ENCODE data around the gene SMAD5.

The SMAD5 gene

DNA sequence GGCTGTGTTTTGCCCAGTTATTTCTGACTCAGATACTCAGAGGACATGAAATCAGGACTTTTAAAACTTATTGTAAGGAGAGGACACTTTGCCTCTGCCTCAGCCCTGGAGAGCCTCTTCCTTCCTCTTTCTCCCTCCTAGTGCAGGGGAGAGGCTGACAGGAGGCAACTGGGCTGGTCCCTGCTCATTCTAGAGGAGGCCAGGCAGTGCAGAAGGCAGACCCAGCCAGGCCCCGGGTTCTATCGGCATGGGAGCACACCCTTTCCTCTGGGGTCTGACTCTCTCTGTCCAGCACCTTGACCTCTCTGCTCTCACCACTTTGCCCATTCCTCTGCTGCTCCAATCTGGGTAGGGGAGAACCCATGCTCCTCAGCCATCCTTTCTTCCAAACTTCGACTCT lies 76.3 kb downstream of the SMAD5 start:
- Histone ChIP-seq H4K20me1 (ENCODE audit: insufficient read depth, low read length) (no peaks in the 10 kb centered on the region), H3K79me2 (ENCODE audit: low read length) (no peaks in the 10 kb centered on the region), H3K27me3 (replicated peaks; ENCODE audit: insufficient read depth, low read length) (no peaks in the 10 kb centered on the region)

DNA sequence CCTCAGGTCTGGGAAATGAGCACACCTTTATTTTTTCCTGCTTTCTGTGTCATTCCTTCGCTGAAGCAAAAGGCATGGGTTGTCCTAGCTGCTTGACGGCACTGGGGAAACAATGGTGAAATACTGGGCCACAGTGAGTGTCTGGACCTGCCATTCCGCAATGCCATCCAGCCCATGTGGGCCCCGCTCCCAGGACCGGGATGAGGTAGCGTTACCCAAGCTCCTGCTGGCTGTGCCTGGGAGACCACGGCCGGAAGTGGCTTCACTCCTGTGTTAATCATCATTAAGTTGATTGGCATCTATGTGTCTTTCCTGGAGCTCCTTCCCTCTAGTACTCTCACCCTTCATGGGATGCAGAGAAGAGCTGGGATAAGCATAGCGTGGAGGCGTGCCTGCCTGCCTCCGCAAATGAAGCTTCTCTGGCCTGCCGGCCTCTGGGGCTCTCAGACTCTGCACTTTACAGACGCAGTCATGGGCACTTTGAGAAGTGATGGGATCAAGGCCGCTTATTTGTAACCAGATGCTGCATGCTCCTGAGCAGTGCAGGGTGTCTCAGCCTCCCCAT lies 76.8 kb downstream of the SMAD5 start:
- TF ChIP-seq, protein P1, sequence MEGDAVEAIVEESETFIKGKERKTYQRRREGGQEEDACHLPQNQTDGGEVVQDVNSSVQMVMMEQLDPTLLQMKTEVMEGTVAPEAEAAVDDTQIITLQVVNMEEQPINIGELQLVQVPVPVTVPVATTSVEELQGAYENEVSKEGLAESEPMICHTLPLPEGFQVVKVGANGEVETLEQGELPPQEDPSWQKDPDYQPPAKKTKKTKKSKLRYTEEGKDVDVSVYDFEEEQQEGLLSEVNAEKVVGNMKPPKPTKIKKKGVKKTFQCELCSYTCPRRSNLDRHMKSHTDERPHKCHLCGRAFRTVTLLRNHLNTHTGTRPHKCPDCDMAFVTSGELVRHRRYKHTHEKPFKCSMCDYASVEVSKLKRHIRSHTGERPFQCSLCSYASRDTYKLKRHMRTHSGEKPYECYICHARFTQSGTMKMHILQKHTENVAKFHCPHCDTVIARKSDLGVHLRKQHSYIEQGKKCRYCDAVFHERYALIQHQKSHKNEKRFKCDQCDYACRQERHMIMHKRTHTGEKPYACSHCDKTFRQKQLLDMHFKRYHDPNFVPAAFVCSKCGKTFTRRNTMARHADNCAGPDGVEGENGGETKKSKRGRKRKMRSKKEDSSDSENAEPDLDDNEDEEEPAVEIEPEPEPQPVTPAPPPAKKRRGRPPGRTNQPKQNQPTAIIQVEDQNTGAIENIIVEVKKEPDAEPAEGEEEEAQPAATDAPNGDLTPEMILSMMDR (IDR thresholded peaks at IDR 0.05; ENCODE audit: low read length): no peak
- TF ChIP-seq EZH2phosphoT487 (IDR thresholded peaks at IDR 0.05; ENCODE audit: low read length) (no peak), EZH2 (optimal IDR thresholded peaks at IDR 0.05; ENCODE audit: low read depth, low read length) (no peak)
- no peaks in the 10 kb centered on the region for H3K79me2 ChIP-seq (ENCODE audit: low read length)
- H3K4me2 ChIP-seq (ENCODE audit: low read depth, low read length): no peak overlapping the region
- DNase-seq: no peak
- no peak overlapping the region for H3K27ac ChIP-seq (ENCODE audit: low read length)
- H3K4me3 ChIP-seq (ENCODE audit: low read length): no peak overlapping the region
- H3K27me3 ChIP-seq (replicated peaks; ENCODE audit: insufficient read depth, low read length): no peaks in the 10 kb centered on the region
- no peaks in the 10 kb centered on the region for H3K9me3 ChIP-seq (replicated peaks; ENCODE audit: insufficient read depth, low read length)
- H2AFZ ChIP-seq (ENCODE audit: low read length): no peak overlapping the region
- no peaks in the 10 kb centered on the region for H3F3A ChIP-seq (ENCODE audit: insufficient read depth, low read length)
- H3K9me2 ChIP-seq (replicated peaks; ENCODE audit: insufficient read depth, low read length): no peaks in the 10 kb centered on the region
- no peaks in the 10 kb centered on the region for H3K4me1 ChIP-seq (ENCODE audit: low read length)
- H3K36me3 ChIP-seq (replicated peaks; ENCODE audit: insufficient read depth, low read length): no peaks in the 10 kb centered on the region
- no peak overlapping the region for H3K9ac ChIP-seq (ENCODE audit: low read length)
- H4K20me1 ChIP-seq (ENCODE audit: insufficient read depth, low read length): no peaks in the 10 kb centered on the region

More for the DNA sequence above, 76.3 kb downstream of the SMAD5 start:
- DNase-seq: no peak
- no peaks in the 10 kb centered on the region for H3K4me1 ChIP-seq (ENCODE audit: low read length)
- H3F3A ChIP-seq (ENCODE audit: insufficient read depth, low read length): no peaks in the 10 kb centered on the region
- no peak overlapping the region for H3K4me2 ChIP-seq (ENCODE audit: low read depth, low read length)
- H3K36me3 ChIP-seq (replicated peaks; ENCODE audit: insufficient read depth, low read length): no peaks in the 10 kb centered on the region
- H3K4me3 ChIP-seq (ENCODE audit: low read length): no peak overlapping the region
- no peaks in the 10 kb centered on the region for H3K9me2 ChIP-seq (replicated peaks; ENCODE audit: insufficient read depth, low read length)
- no peak overlapping the region for H3K9ac ChIP-seq (ENCODE audit: low read length)
- no peaks in the 10 kb centered on the region for H3K9me3 ChIP-seq (replicated peaks; ENCODE audit: insufficient read depth, low read length)
- no peak overlapping the region for H2AFZ ChIP-seq (ENCODE audit: low read length)
- TF ChIP-seq, protein P1 (IDR thresholded peaks at IDR 0.05; ENCODE audit: low read length): no peak
- TF ChIP-seq EZH2phosphoT487 (IDR thresholded peaks at IDR 0.05; ENCODE audit: low read length): no peak
- no peak for TF ChIP-seq EZH2 (optimal IDR thresholded peaks at IDR 0.05; ENCODE audit: low read depth, low read length)
- no peak overlapping the region for H3K27ac ChIP-seq (ENCODE audit: low read length)

DNA sequence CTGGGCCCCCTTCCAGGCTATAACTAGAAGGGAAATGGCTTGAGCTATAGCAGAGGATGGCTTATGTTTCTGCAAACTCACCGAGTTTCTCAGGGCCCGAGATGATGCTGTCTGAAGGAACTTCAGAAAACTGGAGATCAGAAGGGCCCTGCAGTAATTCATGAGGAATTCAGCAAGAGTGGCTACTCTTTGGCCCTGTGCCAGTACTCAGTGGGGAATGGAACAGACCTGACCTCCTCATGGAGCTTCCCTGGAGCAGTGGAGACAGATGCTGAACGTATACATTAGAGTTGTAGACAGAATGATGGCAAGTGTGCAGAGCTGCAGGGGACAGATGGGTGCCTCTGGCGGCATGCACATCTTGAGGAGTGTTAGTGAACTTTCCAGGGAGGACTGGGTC lies 77.6 kb downstream of the SMAD5 start:
- no peak overlapping the region for H3K9ac ChIP-seq (ENCODE audit: low read length)
- H3K4me3 ChIP-seq (ENCODE audit: low read length): no peak overlapping the region
- no peak for DNase-seq
- H3K27me3 ChIP-seq (replicated peaks; ENCODE audit: insufficient read depth, low read length): no peaks in the 10 kb centered on the region
- H3K9me2 ChIP-seq (replicated peaks; ENCODE audit: insufficient read depth, low read length): no peaks in the 10 kb centered on the region
- no peaks in the 10 kb centered on the region for H3K4me1 ChIP-seq (ENCODE audit: low read length)
- no peaks in the 10 kb centered on the region for H4K20me1 ChIP-seq (ENCODE audit: insufficient read depth, low read length)
- no peaks in the 10 kb centered on the region for H3K9me3 ChIP-seq (replicated peaks; ENCODE audit: insufficient read depth, low read length)
- H2AFZ ChIP-seq (ENCODE audit: low read length): no peak overlapping the region
- TF ChIP-seq EZH2phosphoT487 (IDR thresholded peaks at IDR 0.05; ENCODE audit: low read length): no peak
- TF ChIP-seq, protein P1 (IDR thresholded peaks at IDR 0.05; ENCODE audit: low read length): no peak
- TF ChIP-seq EZH2 (optimal IDR thresholded peaks at IDR 0.05; ENCODE audit: low read depth, low read length): no peak
- H3K79me2 ChIP-seq (ENCODE audit: low read length): no peaks in the 10 kb centered on the region
- no peak overlapping the region for H3K27ac ChIP-seq (ENCODE audit: low read length)
- no peak overlapping the region for H3K4me2 ChIP-seq (ENCODE audit: low read depth, low read length)
- no peaks in the 10 kb centered on the region for H3F3A ChIP-seq (ENCODE audit: insufficient read depth, low read length)
- no peaks in the 10 kb centered on the region for H3K36me3 ChIP-seq (replicated peaks; ENCODE audit: insufficient read depth, low read length)
